ENCODE results near the gene PNLIPRP2.

PNLIPRP2 gene

DNA sequence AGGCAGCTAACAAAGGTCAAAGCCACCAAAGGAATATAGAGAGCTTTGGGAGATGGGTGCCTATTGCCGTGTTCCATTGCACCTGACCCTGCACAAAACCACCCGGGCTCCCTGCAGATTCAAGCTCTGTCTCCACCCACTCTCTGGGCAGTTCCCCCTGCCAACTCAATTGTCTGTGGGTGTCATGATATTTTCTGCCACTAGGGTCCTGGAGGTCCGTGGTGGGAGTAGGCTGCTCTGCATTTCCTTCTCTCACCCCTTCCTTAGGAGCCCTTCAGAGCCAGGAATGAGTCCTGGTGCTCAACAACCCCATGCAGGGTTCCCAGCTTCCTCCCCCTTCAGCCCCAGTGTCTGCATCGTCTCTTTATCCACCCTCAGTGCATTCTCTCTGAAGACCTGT is 34.1 kb downstream of the PNLIPRP2 start:
- in situ Hi-C loops (cut with MboI; ENCODE audit: low sequenced_read_pairs), result no loop called here

DNA sequence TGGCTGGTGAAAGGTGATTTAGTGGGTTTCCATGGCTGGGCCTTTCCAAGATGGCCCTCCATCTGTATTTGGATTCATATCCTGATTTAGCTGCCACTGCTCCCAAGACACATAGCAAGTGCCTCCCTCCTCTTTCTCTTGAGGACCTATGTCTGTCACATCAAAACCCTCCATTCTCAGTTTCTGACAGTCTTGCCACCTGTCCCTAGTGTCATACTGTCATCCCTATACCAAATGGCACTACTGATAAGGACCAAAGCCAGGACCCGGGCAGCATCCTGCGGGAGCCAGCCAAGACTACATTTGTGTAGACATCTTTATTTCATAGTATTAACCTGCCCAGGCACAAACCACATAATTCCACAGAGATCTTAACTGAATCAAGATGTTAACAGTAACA is 34.8 kb downstream of the PNLIPRP2 start:
- in situ Hi-C loops (cut with MboI; ENCODE audit: low sequenced_read_pairs), result no loop called here

DNA sequence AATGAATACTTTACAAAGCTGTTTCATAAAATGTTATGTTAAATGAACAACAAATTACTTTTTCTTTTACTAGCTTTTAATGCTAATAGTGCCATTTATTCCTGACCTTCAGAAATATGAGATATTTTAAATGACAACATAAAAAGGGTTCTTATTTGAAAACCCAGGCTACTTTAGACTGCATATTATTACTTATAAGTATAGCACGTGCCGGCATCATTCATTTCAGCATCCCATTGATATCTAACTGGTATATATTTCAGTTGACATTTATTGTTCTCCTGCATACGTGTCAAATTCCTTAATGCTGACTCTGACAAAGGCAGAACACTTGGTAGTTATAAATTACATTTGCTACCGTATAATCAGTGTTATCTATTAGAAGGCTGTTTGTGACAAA is 35.3 kb downstream of the PNLIPRP2 start:
- in situ Hi-C loops (cut with MboI; ENCODE audit: low sequenced_read_pairs), result no loop called here

DNA sequence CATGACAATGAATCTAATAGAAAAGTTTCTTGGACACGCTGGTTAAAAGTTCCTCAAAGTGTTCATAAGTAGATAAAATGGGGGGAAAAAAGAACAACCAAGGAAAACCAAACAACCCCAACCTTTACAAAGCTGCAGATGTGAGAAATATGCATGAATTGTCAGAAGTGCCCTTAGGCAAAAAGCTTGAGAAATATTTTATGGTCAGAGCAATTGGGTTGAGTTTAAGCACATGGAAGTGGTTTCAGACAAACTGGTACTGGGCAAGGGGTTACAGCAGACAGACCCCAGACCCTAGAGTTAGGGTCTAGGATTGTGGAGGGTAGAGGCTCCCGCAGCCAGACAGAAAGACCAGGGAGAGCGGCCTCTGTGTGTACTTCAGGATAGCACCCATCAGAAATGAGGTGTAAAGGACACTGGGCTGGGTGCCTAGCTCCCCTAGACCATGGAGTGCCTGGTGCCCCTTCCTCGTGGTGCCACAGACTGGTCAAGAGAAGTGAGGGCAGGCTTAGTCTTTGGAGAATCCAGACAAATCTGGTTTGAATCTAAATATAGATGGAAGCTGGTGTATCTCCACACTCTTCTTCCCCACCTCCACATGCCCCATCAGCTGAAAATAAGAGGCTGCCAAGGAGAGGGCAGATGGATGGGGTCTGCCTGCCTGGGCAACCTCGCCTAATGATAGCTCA is 37.3 kb downstream of the PNLIPRP2 start:
- in situ Hi-C loops (cut with MboI; ENCODE audit: low sequenced_read_pairs), result no loop called here

DNA sequence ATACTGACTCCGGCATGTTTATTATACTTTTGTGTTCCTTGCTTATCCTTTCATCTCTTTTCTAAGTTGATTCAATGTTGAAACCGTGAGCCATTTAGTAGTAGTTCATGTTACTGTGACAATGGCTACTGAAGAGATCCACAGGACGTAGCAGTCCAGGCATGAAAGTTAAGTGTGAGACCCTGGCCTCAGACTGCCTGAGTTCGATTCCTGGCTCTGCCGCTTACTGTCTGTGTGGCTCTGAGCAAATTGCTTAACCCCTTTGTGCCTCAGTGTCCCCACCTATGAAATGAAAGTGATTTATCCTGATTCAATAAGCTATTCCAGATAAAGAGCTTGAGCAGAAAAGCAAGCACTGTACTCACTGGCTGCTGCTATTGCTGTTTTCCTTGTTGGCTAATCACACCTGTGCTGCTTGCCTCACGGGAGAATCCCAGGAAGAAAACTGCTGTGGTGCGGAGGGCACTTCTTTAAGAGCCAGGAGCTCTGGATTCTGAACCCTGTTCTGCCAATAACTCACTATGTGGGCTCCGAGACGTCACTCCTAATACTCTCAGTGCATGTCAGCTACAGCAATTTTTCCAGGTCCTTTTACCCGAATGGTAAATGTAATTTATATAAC is 38.4 kb downstream of the PNLIPRP2 start:
- in situ Hi-C loops (cut with MboI; ENCODE audit: low sequenced_read_pairs), result no loop called here

DNA sequence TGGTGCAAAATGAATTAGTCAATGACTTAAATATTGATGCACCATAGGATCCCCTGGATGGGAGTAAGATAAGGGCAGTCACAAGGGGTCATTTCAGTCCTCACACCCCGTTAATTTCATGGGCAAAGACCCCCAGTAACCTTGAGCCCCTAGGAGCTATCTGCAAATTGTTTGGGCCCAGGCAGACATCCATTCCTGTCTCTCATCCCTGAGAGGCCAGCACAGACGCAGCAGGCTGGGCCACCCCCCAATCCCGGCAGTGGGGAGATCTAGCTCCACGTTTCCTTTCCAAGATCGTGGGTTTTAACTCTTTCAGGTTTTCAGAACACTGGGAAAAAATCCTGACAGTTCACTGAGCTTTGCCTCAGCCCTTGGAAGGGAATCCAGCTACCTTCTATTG is 40.1 kb downstream of the PNLIPRP2 start:
- in situ Hi-C loops (cut with MboI; ENCODE audit: low sequenced_read_pairs), result no loop called here

DNA sequence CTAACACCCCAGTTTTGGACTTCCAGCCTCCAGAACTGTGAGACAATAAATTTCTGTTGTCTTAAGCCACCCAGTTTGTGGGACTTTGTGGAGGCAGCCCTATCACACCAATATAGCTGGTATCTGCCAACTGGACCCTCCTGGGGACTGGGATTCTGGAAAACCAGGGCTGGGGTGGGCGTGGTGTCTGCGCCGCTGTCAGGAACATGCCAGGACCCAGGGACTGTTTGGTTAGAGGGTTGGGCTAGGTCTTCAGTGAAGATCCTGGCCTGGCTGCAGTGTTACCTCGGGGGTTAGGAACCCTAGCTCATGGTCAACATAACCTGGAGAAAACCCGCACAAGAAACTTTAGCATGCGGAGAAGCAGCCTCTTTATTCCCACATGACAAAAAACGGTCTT is 42.6 kb downstream of the PNLIPRP2 start:
- in situ Hi-C loops (cut with MboI; ENCODE audit: low sequenced_read_pairs), result no loop called here

DNA sequence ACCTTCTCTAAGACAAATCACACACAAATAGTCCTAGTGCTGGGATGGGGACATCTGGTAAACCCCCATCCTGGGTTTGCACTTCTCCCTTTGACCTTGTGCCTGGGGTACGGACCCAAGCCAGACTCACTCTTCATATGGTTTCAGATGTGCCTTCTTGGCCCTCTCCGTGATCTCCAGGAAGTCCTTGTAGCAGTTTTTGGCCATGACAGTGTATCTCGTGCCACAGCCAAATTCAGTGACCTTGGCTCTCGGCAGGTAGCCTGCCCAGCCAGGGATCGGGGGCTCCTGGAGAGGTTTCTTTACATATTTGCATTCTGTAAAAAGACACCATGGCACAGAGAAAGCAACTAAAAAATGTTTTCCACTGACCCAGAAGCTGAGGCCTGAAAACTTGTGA is 43.9 kb downstream of the PNLIPRP2 start:
- in situ Hi-C loops (cut with MboI; ENCODE audit: low sequenced_read_pairs), result no loop called here

DNA sequence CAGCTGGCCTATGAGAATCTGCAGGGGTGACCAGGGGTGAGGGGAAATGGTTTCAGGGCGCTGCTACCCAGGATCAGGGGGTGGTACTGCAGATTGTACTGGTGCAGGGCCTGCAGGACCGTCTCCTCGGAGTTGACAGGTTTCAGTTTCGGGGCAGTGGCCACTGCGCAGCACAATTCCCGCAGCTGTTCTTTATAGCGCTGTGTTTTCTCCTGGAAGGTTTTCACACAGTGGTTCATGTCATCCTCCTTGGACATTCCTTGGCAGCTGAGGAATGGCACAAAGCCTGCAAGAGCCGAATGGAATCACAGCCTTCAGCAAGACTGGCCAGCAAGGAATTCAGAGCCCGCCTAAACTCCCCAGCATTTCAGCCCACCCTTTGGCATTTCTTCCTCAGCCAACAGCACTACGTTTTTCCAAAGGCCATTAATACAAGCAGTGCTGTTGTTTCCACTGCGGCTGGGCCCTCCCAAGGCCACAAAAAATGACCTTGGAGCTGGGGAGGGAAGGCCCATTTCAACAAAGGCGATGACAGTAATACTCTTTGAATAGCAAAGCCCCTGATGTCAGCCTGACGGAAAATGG is 44.9 kb downstream of the PNLIPRP2 start:
- in situ Hi-C loops (cut with MboI; ENCODE audit: low sequenced_read_pairs), result no loop called here

DNA sequence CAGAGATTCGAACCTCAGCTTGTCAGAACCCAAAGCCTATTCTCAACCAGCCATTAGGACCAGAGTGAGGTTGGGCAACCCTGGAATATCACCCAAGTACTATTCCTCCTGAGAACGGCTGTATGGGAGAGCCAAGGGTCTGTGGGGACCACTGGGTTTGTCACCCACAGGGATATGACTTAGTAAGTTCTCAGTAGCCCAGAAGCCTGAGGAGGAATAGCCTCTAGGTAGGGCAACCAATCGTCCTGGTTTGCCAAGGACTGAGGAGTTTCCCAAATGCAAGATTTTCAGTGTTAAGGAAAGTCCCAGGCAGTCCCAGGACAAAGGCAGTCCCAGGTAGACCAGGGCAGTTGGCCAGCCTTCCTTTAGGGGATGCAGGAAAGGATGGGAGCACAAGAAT is 46.7 kb downstream of the PNLIPRP2 start:
- in situ Hi-C loops (cut with MboI; ENCODE audit: low sequenced_read_pairs), result no loop called here

DNA sequence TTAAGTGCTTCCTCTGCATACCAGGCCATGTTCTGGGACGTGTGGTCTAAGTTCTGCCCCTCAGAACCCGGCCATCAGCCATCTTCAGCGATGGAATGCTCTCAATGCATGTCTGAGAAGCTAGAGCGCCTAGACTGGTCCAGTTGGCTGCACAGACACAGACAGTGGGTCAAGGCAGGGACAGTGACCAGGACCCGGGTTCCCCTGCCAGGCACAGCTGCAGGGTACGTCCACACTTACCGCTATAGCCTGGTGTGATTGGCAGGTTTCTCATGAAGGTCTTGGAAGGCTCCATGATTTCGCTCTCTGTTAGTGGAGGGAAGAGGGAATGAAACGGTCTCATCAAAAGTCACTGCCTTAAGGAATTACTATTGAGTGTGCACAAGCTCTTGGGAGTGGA is 47.3 kb downstream of the PNLIPRP2 start:
- in situ Hi-C loops (cut with MboI; ENCODE audit: low sequenced_read_pairs), result no loop called here

DNA sequence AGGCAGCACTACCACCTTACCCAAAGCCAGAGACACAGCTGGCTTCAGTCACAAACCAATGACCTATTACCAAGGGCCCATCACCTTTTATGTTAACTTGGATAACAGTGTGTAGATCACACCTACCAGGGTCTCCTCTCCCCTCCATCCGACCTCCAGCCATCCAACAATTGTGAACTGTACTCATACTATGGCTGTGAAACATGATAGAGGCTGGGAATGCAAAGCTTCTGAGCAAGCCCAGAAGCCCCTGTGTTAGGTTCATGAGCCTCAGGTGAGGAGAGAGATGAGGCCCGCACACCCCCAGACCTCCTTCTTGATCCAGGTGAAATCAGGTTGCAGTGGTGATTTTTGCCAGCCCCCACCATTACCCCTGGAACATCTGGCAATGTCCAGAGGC is 47.7 kb downstream of the PNLIPRP2 start:
- in situ Hi-C loops (cut with MboI; ENCODE audit: low sequenced_read_pairs), result no loop called here

DNA sequence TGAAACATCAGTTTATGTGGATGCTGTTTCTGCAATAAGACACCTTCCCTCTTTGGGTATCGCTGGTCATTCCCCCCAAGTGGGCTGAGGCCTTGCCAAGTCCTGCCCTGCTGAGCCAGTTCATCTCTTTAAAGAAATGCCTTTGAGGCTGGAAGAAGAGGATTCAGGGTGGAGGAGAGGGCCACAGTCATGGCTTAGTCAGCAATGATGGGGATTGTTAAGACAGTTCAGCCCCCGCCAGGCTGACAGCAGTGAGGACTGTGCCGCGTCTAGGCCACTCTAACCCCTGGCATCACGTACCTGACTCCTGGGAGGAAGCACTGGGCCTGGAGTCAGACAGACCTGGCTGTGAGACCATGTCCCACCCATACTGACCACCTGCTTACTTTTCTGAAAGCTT is 48.3 kb downstream of the PNLIPRP2 start:
- in situ Hi-C loops (cut with MboI; ENCODE audit: low sequenced_read_pairs), result no loop called here

DNA sequence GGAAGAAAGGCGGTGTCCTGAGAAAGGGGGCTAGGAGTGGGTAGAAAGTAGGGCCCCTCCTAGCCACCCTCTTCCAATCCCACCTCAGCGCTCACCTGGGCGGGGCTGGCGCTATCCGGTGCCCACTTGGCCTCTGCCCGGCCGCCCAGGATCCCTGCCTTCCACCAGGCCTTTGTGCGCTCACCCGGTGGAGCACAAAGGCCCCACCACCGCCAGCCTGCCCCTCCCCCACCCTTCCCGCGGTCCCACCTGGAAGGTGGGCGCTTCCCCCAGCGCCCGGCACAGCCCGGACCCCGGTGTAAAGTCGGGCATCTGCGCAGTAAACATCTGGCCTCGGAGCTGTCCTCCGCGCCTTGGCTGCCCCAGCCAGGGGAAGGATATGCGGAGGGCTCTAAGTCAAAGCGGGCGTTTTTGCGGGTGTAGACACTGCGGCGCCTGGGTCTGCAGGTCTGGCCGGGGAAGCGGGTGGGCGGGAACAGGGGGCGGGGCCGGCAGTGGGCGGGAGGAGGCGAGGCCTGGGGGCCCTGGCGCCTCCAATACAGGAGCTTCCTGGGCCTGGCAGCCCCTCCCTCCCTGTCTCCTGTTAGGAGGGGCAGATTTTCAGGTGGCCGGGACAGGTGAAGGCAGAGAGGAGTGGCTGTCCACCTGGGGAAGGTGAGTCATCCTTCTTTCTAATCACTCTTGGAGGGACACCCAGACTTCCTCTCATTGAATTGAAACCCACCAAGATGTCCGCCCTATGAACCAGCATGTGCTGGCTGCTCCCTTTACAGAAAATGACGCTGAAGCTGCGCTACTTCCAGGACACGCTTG is 49.3 kb downstream of the PNLIPRP2 start:
- in situ Hi-C loops (cut with MboI; ENCODE audit: low sequenced_read_pairs), result no loop called here

DNA sequence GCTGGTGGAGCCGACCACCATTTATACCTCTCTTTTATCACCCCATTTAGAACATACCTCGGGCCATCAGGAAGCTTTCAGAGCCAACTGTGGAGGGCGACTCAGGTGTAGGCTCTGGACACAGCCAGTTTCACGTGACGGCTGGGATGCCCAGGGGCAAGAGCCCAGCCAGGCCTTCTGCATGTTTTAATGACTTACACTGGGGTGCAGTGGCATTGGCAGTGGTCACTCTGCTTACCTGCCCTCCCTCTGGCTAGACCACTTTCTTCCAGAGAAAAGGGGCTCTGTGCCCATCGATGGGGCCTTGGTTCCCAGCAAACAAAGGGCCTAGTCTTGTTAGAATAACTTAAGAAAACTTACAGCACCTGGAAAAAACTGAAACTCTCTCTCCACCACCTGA is 50.0 kb downstream of the PNLIPRP2 start:
- in situ Hi-C loops (cut with MboI; ENCODE audit: low sequenced_read_pairs), result no loop called here

DNA sequence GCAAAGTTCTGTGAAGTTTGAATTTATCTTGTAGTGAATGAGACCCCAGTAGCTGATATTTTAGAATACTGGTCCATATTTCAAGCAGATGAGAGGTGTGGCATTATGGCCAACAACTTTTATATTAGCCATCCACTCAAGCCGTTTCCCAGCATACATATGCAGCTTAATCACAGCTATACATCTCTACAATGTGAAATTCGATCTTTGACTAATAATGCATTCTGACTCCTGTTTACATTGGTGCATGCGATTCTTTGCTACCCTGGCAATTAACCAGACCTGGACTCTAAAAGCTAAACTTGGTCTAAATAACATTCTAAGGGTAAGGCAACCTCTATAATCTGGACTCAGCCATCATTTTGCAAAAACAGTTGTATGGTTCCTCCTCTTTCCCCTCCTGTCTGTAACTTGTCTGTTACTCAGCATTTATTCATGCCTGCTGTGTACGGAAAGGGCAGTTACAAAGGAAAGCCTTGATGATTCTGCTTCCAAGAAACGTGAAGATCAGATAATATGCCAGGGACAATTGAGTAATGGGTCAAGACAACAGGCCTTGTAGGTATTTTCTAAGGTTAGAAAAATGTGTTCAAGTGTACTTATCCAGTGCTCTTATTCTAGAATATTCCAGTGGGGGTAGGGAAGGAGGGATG is 50.6 kb downstream of the PNLIPRP2 start:
- in situ Hi-C loops (cut with MboI; ENCODE audit: low sequenced_read_pairs), result no loop called here

DNA sequence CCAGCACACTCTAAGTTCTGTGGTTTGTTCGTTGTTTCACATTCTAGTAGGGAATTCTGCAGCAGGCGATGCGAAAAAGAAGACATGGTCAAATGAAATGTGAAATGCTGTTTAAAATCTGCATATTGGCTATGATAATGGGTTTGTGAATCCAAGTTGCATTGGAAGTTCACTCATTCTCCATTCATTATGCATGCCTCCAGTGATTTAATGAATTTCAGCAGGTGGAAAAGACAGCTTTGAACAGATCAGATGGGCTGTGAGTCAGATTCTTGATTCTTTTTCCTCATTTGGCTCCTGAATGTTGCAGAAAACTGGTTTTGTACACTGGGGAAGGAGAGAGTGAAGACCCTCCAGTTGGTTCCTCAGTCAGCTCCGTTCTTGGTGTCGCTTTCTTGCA is 52.1 kb downstream of the PNLIPRP2 start:
- in situ Hi-C loops (cut with MboI; ENCODE audit: low sequenced_read_pairs), result no loop called here

DNA sequence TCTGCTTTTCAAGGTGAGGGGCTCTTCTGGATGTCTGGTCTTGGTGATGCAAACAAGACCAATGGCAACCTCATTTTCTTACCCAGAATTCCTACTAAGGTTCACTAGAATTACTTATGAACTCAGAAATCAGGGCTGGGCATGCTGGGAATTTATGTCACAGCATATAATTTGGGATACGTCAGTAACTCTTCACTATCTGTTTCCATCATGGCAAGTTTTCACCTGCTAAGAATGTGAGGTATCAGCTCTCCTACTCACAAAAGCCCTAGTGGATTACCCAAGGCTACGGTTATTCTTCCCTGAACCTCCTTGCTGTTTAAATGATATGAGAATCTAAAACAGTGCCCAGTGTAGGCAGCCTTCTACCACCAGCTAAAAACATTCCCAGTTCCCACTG is 53.1 kb downstream of the PNLIPRP2 start:
- in situ Hi-C loops (cut with MboI; ENCODE audit: low sequenced_read_pairs), result no loop called here

DNA sequence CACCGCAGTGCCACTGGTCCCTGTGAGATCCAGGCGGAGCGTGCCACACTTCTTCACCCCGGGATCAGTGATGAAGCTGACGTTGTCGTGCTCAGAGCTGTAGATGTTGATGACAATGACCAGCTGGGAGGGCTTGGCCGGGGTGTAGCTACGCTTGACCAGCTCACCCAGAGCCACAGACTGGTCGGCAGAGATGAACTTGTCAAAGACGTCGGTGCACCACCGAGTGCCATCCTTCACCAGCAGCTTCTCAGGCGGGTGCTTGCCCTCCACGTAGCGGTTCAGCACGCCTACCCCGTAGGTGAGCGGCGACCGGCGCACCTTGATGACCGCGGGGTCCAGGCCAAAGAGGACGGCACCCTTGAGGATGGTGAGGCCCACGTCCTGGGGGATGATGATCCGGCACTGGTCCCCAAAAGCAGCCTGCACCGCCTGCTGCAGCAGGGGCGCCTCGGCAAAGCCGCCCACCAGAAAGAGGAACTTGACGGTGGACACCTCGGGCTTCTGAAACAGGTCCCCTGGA is 54.2 kb downstream of the PNLIPRP2 start:
- in situ Hi-C loops (cut with MboI; ENCODE audit: low sequenced_read_pairs), result no loop called here

DNA sequence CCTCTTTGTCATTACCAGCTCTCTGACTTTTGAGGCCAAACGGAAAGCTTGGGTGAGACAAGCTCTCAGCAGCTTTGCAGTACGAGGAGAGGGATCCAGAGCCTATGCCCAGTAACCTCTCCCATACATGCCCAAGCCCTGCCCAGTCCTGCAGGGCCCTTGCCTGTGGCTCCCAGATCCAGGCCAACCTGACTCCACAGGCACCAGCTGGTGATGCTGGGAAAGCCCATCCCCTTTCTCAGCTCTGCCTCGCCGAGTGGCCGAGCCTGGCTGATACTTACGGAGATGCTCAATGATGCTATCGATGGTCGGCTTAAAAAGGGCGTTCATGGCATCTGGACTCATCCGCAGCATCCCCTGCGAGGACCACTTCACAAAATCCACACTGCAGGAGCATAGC is 55.4 kb downstream of the PNLIPRP2 start:
- in situ Hi-C loops (cut with MboI; ENCODE audit: low sequenced_read_pairs), result no loop called here

DNA sequence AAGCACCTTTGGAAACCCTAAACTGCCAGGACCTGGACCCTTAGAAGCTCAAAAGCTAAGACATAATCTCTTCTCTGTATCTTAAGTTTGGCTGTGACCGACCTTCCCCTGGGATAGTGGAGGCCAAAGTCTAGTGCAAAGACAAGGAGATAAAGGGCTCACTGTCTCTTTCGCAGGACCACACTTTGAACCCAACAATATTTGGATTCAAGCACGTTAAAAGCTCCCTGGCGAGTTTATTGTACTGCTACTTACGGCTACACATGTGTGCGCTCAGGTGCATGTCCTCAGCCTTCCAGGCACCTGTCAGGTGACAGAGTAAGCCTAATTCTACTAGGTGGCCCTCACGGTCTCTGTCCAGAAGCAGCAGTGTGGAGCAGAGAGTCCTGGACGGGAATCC is 55.9 kb downstream of the PNLIPRP2 start:
- in situ Hi-C loops (cut with MboI; ENCODE audit: low sequenced_read_pairs), result no loop called here

Measured in HL-60/S4 (cell line).